NOMO-1 treated with DMSO at 0.1 percent for 48 hours (cell line): ENCODE measurements around the gene MPDU1.

ENCODE experiments used
- DNase-seq: peaks from one replicate; lab custom pipeline; 2025; ENCODE audit not compliant: unreplicated experiment; lab: John Stamatoyannopoulos, UW

Gene MPDU1

DNA sequence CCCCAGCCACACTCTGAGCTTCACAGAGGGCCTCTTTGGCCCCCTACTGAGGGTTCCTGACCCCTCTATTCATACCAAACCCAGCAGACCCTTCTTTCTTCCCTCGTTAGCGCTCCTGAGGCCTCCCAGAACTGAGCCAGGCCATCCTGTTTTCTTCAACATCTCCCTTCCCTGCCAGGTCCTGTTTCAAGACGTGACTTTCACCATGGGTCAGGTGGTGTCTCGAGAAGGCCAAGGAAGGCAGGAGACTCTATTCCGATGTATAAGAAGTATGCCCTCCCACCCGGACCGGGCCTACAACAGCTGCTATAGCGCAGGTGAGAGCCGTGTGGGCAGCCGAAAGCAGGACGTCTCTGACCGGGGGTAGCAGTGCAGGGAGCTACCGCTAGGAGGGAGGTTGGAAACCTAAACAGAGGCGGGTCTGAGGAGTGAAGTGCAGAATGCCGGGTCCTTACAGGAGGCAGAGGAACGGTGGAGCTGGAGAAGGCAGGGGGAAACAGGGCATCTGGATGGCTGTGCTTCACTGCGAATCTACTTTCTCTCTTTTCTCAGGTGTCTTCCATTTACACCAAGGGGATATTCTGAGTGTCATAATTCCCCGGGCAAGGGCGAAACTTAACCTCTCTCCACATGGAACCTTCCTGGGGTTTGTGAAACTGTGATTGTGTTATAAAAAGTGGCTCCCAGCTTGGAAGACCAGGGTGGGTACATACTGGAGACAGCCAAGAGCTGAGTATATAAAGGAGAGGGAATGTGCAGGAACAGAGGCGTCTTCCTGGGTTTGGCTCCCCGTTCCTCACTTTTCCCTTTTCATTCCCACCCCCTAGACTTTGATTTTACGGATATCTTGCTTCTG, 23.3 kb upstream of the MPDU1 start:
- DNase-seq = peak; percentile 52

DNA sequence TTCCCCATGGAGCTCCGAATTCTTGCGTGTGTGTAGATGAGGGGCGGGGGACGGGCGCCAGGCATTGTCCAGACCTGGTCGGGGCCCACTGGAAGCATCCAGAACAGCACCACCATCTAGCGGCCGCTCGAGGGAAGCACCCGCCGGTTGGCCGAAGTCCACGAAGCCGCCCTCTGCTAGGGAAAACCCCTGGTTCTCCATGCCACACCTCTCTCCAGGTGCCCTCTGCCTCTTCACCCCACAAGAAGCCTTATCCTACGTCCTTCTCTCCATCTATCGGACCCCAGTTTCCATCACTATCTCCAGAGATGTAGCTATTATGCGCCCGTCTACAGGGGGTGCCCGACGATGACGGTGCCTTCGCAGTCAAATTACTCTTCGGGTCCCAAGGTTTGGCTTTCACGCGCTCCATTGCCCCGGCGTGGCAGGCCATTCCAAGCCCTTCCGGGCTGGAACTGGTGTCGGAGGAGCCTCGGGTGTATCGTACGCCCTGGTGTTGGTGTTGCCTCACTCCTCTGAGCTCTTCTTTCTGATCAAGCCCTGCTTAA, 22.6 kb upstream of the MPDU1 start:
- DNase-seq = peak; percentile 81

DNA sequence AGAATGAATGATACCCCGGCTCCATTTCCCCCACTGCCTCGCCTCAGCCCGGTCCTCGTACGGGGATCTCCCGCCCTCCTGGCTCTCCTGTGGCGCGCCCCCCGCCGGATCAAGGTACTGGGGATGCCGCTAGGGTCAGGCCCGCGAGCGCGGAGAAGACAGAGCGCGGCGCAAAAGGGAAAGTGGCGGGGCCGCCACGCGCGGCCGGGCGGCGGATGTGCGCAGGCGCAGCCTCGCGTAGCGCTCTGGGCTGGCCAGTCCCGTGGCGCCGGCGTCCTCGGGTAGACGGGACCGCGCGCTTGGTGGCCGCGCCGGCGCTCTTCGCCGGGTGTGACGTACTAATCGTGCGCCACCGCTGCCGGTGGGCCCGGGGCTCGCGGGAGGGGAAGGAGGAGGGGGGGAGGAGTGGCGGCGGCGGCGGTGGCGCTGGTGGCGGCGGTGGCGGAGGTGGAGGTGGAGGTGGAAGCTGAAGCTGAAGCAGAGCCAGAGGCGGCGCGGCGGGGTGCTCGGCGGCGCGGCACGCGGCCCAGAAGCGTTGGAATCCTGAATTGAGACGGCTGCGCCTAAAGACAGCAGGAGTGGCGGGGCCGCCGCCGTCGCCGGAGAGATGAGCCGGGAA, 22.0 kb upstream of the MPDU1 start, which contains the start of gene SENP3:
SENP3 (plus strand) TSS at position 331 of the 619 bp plus-strand sequence. CDS start 1,158 bp downstream, outside the sequence.
- DNase-seq = peak; percentile 80

DNA sequence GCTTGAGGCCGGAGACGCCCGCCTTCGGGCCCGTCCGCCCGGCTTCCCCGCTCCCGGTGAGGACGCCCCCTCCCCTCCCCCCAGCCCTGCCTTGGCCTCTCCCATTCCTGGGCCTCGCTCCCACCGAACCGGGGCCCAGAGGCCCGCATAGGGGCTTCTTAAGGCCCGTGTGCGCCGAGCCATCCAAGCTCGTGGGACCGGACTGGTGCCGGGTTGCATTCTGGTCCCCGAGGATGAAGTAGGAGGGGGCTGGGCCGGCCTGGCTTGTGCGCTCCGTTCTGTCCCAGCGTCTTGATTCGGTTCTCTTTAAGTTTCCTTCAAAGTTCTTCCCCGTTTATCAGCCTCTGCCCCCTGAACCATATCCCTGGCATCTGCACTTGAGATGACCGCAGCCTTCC, 21.4 kb upstream of the MPDU1 start:
- DNase-seq = no peak

DNA sequence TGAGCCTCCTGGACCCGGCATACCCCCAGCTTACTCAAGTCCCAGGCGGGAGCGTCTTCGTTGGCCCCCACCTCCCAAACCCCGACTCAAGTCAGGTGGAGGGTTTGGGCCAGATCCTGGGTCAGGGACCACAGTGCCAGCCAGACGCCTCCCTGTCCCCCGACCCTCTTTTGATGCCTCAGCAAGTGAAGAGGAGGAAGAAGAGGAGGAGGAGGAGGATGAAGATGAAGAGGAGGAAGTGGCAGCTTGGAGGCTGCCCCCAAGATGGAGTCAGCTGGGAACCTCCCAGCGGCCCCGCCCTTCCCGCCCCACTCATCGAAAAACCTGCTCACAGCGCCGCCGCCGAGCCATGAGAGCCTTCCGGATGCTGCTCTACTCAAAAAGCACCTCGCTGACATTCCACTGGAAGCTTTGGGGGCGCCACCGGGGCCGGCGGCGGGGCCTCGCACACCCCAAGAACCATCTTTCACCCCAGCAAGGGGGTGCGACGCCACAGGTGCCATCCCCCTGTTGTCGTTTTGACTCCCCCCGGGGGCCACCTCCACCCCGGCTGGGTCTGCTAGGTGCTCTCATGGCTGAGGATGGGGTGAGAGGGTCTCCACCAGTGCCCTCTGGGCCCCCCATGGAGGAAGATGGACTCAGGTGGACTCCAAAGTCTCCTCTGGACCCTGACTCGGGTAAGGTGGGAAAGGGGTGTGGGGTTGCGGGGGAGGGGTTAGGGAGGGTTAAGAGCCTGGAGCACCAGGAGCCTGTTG, 20.4 kb upstream of the MPDU1 start:
- no peak for DNase-seq

DNA sequence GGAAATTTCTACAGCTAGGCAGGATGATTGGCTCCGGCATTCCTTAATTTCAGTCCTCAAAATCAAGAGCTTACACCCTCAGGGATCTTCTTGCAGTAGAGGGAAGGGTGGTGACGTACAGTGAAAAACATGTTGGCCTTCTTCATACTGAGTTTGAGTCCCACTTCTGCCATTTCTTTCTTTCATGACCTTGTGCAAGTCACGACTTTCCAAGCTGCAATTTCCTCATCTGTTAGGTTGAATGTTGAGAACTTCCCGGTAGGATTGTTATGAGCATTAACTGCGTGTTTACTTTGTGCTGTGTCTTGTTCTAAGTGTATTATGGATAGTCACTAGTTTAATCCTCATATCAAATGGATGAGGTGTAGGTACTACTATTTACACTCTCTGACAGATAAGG, 14.1 kb upstream of the MPDU1 start:
- no peak for DNase-seq

DNA sequence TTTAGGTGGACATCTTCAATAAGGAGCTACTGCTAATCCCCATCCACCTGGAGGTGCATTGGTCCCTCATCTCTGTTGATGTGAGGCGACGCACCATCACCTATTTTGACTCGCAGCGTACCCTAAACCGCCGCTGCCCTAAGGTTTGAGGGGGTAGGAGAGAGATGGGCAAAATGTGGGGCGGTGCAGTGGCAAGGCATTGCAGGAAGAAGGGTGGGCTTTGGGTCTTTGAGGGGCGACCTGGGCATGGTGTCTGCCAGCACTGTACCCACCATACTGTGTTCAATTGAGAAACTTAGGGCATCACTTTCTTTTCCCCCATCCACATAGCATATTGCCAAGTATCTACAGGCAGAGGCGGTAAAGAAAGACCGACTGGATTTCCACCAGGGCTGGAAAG, 13.3 kb upstream of the MPDU1 start:
- no peak for DNase-seq

- no peak for DNase-seq
Measured at GRCh38 chr17:7572338-7572587, 11.4 kb upstream of the MPDU1 start.

DNA sequence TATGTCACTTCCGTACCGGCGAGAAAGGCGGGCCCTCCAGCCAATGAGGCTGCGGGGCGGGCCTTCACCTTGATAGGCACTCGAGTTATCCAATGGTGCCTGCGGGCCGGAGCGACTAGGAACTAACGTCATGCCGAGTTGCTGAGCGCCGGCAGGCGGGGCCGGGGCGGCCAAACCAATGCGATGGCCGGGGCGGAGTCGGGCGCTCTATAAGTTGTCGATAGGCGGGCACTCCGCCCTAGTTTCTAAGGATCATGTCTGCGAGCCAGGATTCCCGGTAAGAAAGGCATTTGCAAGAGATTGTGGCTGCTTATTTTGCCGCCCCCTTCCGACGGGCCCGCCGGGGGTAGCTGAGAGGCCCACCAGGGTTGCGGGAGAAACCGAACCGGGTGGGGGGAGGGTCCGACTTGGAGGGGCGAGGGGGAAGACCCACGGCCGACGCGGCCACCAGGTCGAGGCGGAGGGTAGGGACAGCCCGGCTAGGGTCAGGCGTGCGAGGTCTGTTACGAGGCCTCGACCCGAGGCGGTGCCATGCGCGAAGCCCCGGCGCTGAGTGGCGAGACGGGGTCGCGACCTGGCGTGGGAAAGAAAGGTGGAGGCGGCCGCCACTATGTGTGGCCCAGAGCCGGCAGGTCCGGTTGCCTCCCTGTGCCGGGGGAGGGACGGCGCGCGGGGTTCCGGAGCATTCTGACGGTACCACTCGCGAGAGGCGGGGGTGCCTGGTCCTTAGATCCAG, 10.9 kb upstream of the MPDU1 start:
- peak; percentile 99 for DNase-seq

GRCh38 chr17:7573324-7574080, 10.2 kb upstream of the MPDU1 start:
- peak; percentile 93 for DNase-seq

DNA sequence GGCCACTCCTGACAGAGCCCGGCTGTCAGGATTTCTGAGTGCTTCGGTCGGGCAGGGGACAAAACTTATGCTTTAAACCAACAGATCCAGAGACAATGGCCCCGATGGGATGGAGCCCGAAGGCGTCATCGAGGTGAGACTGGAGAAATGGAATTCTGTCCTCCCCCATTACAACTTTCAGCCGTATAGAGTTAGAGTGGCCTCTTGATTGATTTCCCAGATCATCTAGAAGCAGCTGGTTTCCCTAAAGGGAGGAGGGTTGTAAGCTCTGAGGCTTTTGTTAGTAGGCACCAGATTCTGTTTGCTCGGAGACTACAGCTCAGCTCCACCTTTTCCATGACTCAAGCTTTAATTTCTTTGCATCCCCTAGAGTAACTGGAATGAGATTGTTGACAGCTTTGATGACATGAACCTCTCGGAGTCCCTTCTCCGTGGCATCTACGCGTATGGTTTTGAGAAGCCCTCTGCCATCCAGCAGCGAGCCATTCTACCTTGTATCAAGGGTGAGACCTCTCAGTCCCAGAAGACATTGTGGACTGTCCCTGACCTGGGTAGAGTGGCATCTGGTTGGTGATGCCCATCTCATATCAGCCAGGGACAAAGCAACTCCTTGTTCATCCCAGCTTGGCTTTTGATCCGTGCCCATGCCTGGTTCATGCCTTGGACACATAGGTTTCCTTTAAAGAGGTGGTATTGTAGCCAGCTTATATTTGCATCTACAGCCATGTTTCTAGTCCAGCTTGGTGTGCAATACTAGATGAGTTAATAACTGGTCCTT, 9.3 kb upstream of the MPDU1 start:
- no peak for DNase-seq

DNA sequence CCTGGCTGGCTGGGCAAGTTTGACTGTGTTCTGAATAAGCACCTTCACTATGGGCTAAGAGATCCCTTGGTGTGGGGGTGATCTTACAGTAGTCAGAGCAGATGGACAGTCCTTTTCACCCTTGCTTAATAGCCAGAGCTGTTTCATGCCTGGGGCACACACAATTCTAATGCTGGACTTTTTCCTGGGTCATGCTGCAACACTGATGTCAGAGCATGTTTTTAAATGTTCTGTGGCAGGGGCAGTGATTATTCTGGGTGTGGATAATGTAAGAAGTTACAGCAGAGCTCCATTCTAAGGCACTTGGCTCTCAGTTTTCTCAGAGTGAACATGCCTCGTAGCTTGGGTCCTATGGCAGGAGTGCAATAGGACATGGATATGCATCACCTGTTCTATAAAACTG, 8.2 kb upstream of the MPDU1 start:
- no peak for DNase-seq

GRCh38 chr17:7575959-7576358, 7.7 kb upstream of the MPDU1 start:
- no peak for DNase-seq

GRCh38 chr17:7576432-7576937, 7.2 kb upstream of the MPDU1 start:
- DNase-seq = no peak

GRCh38 chr17:7577327-7578199, 6.1 kb upstream of the MPDU1 start:
- DNase-seq = no peak

DNA sequence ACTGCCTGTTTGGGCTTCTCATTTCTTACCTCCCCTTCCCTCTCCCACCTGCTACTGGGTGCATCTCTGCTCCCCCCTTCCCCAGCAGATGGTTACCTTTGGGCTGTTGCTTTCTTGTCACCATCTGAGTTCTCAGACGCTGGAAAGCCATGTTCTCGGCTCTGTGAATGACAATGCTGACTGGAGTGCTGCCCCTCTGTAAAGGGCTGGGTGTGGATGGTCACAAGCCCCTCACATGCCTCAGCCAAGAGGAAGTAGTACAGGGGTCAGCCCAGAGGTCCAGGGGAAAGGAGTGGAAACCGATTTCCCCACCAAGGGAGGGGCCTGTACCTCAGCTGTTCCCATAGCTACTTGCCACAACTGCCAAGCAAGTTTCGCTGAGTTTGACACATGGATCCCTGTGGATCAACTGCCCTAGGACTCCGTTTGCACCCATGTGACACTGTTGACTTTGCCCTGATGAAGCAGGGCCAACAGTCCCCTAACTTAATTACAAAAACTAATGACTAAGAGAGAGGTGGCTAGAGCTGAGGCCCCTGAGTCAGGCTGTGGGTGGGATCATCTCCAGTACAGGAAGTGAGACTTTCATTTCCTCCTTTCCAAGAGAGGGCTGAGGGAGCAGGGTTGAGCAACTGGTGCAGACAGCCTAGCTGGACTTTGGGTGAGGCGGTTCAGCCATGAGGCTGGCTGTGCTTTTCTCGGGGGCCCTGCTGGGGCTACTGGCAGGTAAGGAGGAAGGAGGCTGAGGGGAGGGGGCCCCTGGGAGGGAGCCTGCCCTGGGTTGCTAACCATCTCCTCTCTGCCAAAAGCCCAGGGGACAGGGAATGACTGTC, 4.4 kb upstream of the MPDU1 start, which contains the start of gene CD68:
CD68 (plus strand) TSS at position 638 of the 833 bp plus-strand sequence; CDS start at position 678, 40 bp downstream.
- DNase-seq = peak; percentile 99

DNA sequence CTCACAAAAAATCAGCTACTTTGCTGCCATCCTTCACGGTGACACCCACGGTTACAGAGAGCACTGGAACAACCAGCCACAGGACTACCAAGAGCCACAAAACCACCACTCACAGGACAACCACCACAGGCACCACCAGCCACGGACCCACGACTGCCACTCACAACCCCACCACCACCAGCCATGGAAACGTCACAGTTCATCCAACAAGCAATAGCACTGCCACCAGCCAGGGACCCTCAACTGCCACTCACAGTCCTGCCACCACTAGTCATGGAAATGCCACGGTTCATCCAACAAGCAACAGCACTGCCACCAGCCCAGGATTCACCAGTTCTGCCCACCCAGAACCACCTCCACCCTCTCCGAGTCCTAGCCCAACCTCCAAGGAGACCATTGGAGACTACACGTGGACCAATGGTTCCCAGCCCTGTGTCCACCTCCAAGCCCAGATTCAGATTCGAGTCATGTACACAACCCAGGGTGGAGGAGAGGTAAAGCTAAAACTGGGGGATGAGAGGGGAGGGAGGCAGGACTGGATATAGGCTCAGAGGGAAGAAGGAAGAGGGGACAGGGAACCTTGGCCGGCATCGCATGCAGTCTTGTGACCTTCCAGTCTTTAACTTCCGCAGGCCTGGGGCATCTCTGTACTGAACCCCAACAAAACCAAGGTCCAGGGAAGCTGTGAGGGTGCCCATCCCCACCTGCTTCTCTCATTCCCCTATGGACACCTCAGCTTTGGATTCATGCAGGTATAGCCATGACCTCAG, 3.6 kb upstream of the MPDU1 start:
- no peak for DNase-seq
